Measurements from ENCODE around the gene ITGB8.

Gene ITGB8

DNA sequence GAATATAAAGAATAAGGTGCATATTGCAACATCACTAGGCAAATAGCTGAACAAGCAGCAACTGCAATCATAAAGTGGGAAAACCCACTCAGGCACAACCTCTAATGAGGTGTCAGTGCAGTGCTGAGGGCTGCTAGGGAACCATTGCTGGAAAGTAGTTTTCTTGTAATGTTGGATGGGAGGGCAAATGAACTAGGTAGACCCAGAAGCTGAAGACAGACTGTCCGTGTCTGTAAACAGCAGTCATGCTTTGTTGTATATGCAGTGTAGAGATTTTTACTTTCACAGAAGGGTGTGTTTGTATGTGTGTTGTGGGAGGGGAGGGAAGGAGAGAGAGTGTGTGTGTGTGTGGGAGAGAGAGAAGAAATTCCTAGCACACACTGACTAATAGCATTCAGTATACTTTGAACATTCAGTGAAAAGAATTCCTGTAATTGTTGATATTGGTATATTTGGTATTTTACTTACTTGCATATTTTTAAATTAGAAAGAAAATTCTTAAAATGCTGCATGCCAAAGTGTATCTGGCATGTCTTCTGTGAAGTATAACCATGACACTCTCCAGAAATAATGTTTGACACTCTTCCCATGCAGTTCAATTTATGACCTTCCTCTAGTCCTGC is 28.8 kb downstream of the ITGB8 start:
- in situ Hi-C loops (cut with MboI; ENCODE audit: low pct_unique_long_range_greater_than_20kb, low sequenced_read_pairs, unreplicated experiment), result no loop called here
- TF ChIP-seq CTCF (IDR thresholded peaks at IDR 0.05; ENCODE audit: extremely low read depth, insufficient read depth, missing control alignments), result no peak
- DNase-seq (ENCODE audit: low spot score), result no peak

DNA sequence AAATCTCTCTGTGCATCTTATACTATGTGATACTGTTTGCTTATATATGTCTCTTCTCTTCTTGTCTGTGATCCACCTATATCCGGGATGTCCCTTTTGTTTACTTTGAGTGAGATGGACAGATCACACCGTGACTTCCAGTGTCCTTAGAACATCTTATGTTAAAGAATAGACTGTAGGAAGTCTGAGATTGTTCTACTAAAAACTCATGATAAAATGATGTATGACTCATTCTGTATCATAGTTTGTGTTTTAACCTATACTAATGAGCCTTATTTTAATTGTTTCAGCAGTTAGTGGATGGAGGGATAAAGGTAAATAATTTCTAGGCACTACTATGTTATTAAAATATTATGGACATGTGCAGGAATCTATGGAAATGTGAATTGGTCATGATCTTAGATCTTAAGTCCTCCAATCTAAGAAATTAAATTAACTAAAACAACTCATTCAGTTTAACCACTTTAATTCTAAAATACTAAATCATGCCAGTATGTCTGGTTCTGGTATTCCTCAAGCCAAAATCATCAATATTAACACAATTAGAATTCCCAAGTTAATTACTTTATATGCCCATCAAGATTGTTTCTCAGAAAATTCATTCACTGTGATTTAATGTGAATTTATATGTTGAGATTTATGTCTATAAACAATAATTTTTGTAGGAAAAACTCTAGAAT is 32.0 kb downstream of the ITGB8 start:
- no peak for DNase-seq (ENCODE audit: low spot score)
- in situ Hi-C loops (cut with MboI; ENCODE audit: low pct_unique_long_range_greater_than_20kb, low sequenced_read_pairs, unreplicated experiment), result no loop called here
- no peak for TF ChIP-seq CTCF (IDR thresholded peaks at IDR 0.05; ENCODE audit: extremely low read depth, insufficient read depth, missing control alignments)

DNA sequence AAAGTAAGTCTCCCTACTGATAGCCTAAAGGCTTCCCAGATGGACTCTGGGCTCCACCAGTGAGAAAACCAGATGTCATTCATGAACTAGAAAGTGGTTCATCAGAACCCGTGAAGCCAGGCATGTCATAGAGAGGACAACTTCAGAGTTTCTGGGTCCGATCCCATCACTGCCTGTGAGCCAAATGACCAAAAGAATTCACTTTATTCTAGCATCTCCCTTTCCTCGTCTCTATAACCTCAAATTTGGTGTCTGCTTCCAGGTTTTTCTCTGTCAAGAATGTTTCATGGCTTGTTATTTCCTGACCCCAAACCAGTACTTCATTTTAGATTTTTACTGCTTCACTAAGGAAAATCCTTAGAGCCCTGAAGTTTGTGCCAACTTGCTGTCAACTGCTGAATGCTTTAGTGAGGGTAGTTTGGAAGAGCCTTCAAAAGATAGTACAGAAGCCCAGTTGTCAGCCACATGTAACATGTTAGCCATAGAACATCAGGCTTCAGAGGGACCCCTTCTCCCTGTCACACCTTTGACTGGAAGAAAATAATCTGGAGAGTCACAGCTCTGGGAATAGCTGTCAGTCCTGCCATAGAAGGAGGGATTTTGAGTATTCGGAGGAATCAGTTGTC is 34.0 kb downstream of the ITGB8 start:
- no peak for DNase-seq (ENCODE audit: low spot score)
- in situ Hi-C loops (cut with MboI; ENCODE audit: low pct_unique_long_range_greater_than_20kb, low sequenced_read_pairs, unreplicated experiment), result no loop called here
- TF ChIP-seq CTCF (IDR thresholded peaks at IDR 0.05; ENCODE audit: extremely low read depth, insufficient read depth, missing control alignments), result no peak

- no peak for TF ChIP-seq CTCF (IDR thresholded peaks at IDR 0.05; ENCODE audit: extremely low read depth, insufficient read depth, missing control alignments)
- no peak for DNase-seq (ENCODE audit: low spot score)
- in situ Hi-C loops (cut with MboI; ENCODE audit: low pct_unique_long_range_greater_than_20kb, low sequenced_read_pairs, unreplicated experiment), result no loop called here
Measured at GRCh38 chr7:20365486-20365885, 34.8 kb downstream of the ITGB8 start.

DNA sequence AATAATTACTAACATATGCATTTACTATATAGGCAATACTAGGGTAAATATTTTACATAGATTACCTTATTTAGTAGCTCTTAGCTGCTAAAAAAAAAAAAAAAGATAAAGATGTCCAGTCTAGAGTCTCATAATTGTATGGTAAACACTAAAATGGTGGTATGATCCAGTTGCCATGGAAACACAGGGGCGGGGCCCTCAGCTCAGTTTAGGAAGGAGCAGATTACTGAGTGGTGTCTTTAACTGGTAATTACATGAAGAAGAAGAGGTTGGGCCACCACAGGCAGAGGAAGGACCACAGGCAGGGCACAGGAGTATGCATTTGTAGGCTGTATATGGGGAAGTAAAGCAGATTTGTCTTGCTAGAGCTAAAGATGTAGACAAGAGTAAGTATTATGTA is 43.7 kb downstream of the ITGB8 start:
- in situ Hi-C loops (cut with MboI; ENCODE audit: low pct_unique_long_range_greater_than_20kb, low sequenced_read_pairs, unreplicated experiment), result no loop called here
- no peak for TF ChIP-seq CTCF (IDR thresholded peaks at IDR 0.05; ENCODE audit: extremely low read depth, insufficient read depth, missing control alignments)
- no peak for DNase-seq (ENCODE audit: low spot score)

DNA sequence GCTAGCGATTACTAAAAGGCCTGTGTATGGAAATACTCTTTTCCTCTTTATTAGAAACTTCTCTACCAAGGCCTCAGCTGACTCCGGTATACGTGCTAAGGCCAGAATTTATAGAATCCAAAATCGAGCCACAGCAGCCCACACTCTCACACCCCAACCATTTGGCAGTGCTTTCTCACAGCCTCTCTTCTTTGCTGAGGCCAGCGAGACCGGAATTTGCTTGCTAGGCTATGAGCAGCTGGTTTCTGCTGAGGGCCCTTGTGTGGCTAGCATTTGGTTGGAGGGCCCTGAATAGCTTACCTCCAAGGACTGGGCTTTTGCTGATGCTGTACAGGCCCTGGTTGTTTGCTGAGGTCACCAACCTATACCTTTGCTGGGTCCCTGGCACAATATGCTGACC is 46.1 kb downstream of the ITGB8 start:
- TF ChIP-seq CTCF (IDR thresholded peaks at IDR 0.05; ENCODE audit: extremely low read depth, insufficient read depth, missing control alignments), result no peak
- in situ Hi-C loops (cut with MboI; ENCODE audit: low pct_unique_long_range_greater_than_20kb, low sequenced_read_pairs, unreplicated experiment), result no loop called here
- DNase-seq (ENCODE audit: low spot score), result no peak
